GM13976 (cell line): ENCODE measurements around the gene UIMC1.
"Not testable (repeated sequence)": the region's sequence is repeated elsewhere in the genome, so short reads cannot be mapped to it uniquely, and the experiment has no call there.

Experiments
- DNase-seq: peaks from one replicate; pipeline ENCODE4 v3.0.0; 2012; ENCODE audit warnings: low spot score
- in situ Hi-C: fragments of 300-500 bp; cut with MboI; formaldehyde crosslinking; loops from one replicate; pipeline ENCODE4 v1.12.0; 2022; ENCODE audit warnings: low sequenced_read_pairs, mixed read lengths, inconsistent platforms; ENCODE audit not compliant: unreplicated experiment
- TF ChIP-seq, protein P1 (sequence below): IDR thresholded peaks from 2 replicates; pipeline ENCODE4 v1.5.1; 2012; ENCODE audit warnings: borderline replicate concordance, mild to moderate bottlenecking; ENCODE audit not compliant: insufficient read depth; ENCODE audit errors: extremely low read depth, missing control alignments, control extremely low read depth

Gene UIMC1

DNA sequence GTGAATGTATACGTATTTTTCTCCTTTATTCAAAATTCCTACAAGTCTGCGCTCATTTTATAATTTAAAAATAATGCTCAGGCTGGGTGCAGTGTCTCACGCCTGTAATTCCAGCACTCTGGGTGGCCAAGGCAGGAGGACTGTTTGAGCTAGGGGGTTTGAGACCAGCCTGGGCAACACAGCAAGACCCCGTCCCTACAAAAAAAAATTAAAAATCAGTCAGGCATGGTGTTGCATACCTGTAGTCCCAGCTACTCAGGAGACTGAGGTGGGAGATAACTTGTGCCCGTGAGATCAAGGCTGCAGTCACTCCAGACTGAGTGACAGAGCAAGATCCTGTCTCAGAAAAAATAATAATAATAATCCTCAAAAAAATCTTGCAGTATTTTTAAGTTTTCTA, 7.8 kb downstream of the UIMC1 start:
- TF ChIP-seq, protein P1, sequence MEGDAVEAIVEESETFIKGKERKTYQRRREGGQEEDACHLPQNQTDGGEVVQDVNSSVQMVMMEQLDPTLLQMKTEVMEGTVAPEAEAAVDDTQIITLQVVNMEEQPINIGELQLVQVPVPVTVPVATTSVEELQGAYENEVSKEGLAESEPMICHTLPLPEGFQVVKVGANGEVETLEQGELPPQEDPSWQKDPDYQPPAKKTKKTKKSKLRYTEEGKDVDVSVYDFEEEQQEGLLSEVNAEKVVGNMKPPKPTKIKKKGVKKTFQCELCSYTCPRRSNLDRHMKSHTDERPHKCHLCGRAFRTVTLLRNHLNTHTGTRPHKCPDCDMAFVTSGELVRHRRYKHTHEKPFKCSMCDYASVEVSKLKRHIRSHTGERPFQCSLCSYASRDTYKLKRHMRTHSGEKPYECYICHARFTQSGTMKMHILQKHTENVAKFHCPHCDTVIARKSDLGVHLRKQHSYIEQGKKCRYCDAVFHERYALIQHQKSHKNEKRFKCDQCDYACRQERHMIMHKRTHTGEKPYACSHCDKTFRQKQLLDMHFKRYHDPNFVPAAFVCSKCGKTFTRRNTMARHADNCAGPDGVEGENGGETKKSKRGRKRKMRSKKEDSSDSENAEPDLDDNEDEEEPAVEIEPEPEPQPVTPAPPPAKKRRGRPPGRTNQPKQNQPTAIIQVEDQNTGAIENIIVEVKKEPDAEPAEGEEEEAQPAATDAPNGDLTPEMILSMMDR = no peak
- DNase-seq = no peak

DNA sequence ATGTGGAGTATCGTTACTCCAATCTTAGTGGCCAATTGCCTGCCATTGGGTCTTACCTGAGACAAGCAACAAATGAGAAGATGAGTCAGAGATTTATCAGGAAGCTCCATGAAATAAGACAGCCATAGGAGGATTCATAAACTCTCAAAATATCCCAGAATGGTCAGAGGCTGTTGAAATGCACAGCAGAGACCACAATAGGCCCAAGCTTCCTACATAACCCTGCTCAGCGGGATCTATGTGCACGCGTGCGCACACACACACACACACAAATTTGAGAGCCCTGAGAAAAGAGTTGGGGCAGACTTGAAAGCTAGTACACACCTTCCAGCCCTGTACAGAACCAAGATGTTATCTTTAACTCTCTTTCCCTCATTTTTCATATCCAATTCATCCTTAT, 9.8 kb downstream of the UIMC1 start:
- TF ChIP-seq, protein P1 = no peak
- in situ Hi-C loops = no loop called here
- DNase-seq = no peak

More for the DNA sequence above, 7.8 kb downstream of the UIMC1 start:
- in situ Hi-C loops = no loop called here

DNA sequence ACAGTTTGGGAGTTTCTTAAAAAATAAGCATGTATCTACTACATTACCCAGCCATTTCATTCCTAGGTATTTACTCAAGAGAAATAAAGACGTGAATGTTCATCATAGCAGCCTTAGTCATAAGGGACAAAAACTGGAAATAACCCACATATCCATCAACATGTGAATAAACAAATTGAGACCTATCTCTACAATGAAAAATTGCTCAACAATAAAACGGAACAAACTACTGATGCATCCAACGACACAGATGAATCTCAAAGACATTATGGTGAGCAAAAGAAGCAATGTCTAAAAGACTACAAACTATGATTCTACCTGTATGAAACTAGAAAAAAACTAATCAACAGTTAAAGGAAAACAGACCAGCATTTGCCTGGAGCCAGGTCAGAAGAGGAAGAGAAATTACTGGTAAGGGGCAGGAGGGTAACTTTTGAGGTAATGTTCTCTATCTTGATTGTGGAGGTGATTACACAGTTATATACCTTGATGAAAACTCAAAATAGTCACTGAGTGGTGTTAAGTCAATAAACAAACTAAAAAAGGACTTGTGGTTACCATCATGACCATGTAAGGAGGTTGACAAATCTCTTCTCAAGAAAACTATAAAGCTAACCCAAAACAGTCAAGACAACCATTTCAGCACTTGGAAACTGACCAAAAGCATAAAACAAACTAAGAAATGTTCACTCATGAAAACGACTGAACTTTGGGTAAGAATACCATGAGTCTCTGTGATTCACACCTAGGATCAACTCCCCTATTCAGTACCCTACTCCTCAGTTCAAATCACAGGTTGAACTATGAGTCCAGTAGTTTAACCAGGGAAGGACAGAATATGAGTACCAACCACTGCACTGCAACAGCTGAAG, 10.4 kb downstream of the UIMC1 start:
- peak; percentile 32 for DNase-seq
- in situ Hi-C loops = no loop called here
- TF ChIP-seq, protein P1 = no peak

DNA sequence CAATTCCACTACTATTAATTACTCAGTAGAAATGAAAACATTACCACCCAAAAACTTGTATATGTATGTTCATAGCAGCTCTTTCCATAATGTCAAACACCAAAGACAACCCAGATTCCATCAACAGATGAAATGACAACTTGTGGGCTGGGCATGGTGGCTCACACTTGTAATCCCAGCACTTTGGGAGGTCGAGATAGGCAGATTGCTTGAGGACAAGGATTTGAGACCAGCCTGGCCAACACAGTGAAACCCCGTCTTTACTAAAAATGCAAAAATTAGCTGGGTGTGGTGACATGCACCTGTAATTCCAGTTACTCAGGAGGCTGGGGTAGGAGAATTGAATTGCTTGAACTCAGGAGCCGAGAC, 11.5 kb downstream of the UIMC1 start:
- in situ Hi-C loops = no loop called here
- DNase-seq = no peak
- TF ChIP-seq, protein P1 = no peak

DNA sequence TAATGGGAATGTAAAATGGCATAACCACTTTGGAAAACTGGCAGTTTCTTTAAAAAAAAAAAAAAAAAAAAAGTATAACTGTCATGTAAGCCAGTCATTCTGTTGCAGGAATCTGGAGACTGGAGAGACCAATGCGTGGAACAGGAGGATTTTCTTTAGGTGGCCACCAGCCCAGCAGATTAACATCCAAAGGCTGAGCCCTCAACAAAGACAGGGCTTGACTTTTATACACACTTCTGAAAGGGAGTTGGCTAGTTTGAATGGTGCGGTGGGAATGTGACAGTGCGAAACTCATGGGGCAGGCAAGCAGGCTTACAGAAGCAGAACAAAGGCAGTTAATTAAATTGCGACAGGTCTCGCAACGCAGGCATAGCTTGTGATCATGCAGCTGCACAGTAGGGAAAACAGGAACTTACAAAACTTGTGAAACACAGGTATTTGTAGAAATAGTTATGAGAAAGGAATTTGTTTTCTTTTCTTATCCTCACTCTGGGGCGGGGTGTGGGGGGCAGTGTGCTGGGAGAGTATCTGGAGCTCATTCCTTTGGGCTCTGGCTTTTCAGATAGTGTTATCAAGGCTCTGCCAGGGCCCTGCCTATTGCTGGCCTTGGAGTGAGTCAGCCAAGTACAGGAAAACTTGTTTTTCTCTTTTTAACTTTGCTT, 12.0 kb downstream of the UIMC1 start:
- TF ChIP-seq, protein P1 = no peak
- in situ Hi-C loops = no loop called here
- DNase-seq = peak; percentile 36

DNA sequence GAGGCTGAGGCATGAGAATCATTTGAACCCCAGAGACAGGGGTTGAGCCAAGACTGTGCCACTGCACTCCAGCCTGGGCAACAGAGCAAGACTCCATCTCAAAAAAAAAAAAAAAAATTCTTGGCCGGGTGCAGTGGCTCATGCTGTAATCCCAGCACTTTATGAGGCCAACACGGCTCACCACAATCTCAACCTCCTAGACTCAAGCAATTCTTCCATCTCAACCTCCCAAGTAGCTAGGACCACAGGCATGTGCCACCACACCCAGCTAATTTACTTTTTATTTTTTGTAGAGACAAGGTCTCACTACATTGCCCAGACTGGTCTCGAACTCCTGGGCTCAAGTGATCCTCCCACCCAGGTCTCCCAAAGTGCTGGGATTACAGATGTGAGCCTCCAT, 13.5 kb downstream of the UIMC1 start:
- in situ Hi-C loops, DNase-seq: not testable (repeated sequence)

DNA sequence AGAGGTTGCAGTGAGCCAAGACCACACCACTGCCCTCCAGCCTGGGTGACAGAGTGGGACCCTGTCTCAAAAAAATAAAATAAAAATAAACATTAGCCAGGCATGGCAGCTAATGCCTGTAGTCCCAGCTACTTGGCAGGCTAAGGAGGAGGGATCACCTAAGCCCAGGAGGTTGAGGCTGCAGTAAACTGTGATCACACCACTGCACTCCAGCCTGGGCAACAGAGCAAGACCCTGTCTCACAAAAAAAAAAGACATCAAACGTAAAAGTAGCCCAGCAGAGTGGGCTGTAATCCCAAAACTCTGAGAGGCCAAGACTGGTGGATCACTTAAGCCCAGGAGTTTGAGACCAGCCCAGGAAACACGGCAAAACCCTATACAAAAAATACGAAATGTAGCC, 19.0 kb downstream of the UIMC1 start:
- DNase-seq = no peak
- in situ Hi-C loops = no loop called here
- TF ChIP-seq, protein P1 = no peak
